GM12875 (cell line): Measurements from ENCODE around the gene CHTOP.

Source experiments
- H3K4me3 ChIP-seq: one replicate; pipeline ENCODE4 v1.5.1; 2011; ENCODE audit warnings: low read depth, low read length, control low read depth
- CTCF ChIP-seq: IDR thresholded peaks from 2 replicates; pipeline ENCODE4 v1.5.1; 2011; ENCODE audit warnings: low read depth, mild to moderate bottlenecking, control low read depth, inconsistent platforms, low read length, moderate library complexity, borderline replicate concordance; ENCODE audit not compliant: insufficient read depth

The CHTOP gene

GRCh38 chr1:153612755-153613331 is 21.0 kb upstream of the CHTOP start, which contains the start of gene S100A16:
Gene S100A16, minus strand, starts transcription at chr1:153613137. Its CDS starts 4,986 bp downstream, at chr1:153608151.
- no peak within 1 kb of the TSS for H3K4me3 ChIP-seq

GRCh38 chr1:153613406-153613805 is 20.5 kb upstream of the CHTOP start:
- TF ChIP-seq CTCF: no peak
- no peak overlapping the region for H3K4me3 ChIP-seq

More at GRCh38 chr1:153612755-153613331, 21.0 kb upstream of the CHTOP start, which contains the start of gene S100A16:
- no peak for TF ChIP-seq CTCF

- H3K4me3 ChIP-seq: no peak overlapping the region
- no peak for TF ChIP-seq CTCF
These were observed 19.5 kb upstream of the CHTOP start for GRCh38 chr1:153614189-153614900.

- H3K4me3 ChIP-seq: no peak overlapping the region
- TF ChIP-seq CTCF: no peak
These were observed 19.0 kb upstream of the CHTOP start for GRCh38 chr1:153614906-153615305.

GRCh38 chr1:153615406-153615805 is 18.5 kb upstream of the CHTOP start:
- no peak overlapping the region for H3K4me3 ChIP-seq
- TF ChIP-seq CTCF: no peak

GRCh38 chr1:153616144-153616916 is 17.5 kb upstream of the CHTOP start, which contains the start of gene S100A14:
Gene S100A14, minus strand, starts transcription at chr1:153616325. Its CDS starts 467 bp downstream, at chr1:153615858.
- no peak for TF ChIP-seq CTCF

More at GRCh38 chr1:153616144-153616916, 17.5 kb upstream of the CHTOP start, which contains the start of gene S100A14:
- no peak within 1 kb of the TSS for H3K4me3 ChIP-seq
